GM20431 (cell line): ENCODE results near the gene S100A9.
"Not testable (repeated sequence)": the region's sequence is repeated elsewhere in the genome, so short reads cannot be mapped to it uniquely, and the experiment has no call there.

Experiments
- in situ Hi-C: fragments of 300-500 bp; cut with MseI, MboI; formaldehyde crosslinking; loops from one replicate; pipeline ENCODE4 v1.15.0; 2020; ENCODE audit warnings: low sequenced_read_pairs; ENCODE audit not compliant: unreplicated experiment

Gene S100A9

GRCh38 chr1:153357853-153358690 lies at the start of gene S100A9:
S100A9 (plus strand) TSS chr1:153357854; CDS start chr1:153358284, 430 bp downstream.
- in situ Hi-C loops = loop anchor here (10.0 kb wide), 1 partner anchor 117 kb away; no protein-coding TSS in a partner anchor

DNA sequence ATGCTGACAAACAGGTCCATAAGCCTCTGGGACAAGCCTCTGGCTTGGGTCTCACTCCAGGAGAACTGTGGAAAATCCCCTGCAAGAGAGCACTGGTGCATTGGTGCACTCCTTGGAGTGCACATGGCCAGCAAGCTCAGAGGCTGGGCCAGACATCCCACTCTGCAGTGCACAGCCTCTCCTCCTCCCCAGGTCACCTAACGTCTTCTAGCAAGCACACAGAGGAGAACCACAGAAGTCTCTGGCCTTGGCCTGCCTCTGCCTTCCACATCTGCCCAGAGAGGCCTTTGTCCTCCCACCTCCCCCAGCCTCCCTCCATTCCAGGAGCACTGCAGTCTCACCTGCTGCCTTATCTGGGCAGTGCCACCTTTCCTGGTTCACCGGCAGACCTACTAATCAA lies 49.1 kb upstream of the S100A9 start:
- in situ Hi-C loops = no loop called here

DNA sequence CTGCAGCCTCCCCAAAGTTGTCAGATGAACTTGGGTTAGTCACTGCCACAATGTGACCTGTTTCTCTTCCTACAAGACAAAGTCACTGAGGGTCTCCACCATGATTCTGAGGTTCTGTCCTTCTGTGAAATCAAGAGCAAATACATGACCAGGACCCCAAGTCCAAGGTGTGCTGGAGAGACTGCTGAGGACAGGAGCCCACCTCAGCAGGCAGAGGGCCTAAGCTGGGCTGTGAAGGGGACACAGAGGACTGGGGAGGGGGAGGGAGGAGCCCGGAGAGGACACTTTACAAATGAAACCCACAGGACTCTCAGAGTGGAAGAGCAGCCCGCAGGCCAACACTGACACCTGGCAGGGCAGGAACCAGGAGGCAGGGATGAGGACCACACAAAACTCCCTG lies 48.2 kb upstream of the S100A9 start:
- in situ Hi-C loops = no loop called here

GRCh38 chr1:153310526-153310925 lies 47.1 kb upstream of the S100A9 start:
- in situ Hi-C loops = no loop called here

DNA sequence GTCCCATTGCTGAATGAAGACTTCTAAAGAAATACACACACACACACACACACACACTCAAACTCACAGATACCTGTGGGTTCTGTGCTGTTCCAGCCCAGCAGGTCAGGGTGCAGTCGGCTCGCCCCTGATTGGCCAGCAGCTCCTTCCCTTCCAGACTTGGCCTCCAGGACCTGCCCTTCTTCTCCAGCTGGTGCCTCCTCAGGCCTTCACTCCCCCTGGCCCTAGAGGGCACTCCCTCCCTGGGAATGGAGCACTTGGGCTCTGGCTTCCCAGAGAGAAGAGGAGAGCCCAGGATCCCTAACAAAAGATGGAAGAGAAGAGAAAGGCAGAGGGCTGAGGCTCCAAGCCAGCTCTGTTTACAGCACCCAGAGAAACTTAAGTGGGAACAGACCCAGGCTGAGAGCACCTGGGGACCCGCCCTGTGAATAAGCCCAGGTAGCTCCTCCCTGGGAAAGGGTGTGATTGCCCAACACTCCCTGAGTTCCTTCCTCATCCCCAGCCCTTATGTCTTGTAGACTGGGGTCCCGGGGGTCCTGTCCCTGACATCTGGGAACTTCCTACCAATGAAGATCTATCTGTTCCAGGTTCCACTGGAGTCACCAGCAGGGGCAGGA lies 45.0 kb upstream of the S100A9 start, which contains the start of gene PGLYRP3:
PGLYRP3 (minus strand) TSS at position 383 of the 617 bp plus-strand sequence. CDS start 2,287 bp downstream, outside the sequence.
- in situ Hi-C loops = no loop called here

DNA sequence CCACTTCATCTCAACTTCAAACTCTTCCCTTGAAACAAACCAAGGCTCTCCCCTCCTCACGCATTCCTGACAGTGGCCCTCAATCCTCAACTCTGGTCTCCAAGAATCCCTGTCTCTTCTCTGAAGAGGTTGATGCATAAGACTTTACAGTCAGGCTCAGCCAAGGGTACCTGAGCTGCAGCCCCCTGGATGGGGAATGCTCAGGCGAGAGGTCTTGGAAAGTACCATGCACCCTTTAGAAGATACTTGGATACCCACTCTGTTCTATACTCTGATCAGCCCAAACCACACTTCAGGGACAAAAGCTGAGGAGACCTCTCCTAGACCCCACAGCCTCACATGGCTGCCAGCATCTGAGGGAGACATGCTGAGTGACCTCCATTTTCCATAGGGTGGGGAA lies 44.4 kb upstream of the S100A9 start:
- in situ Hi-C loops = no loop called here

- in situ Hi-C loops = not testable (repeated sequence)
Observed at GRCh38 chr1:153314388-153314787, 43.3 kb upstream of the S100A9 start.

GRCh38 chr1:153316013-153316412 lies 41.6 kb upstream of the S100A9 start:
- in situ Hi-C loops = not testable (repeated sequence)

GRCh38 chr1:153318145-153318544 lies 39.5 kb upstream of the S100A9 start:
- in situ Hi-C loops = not testable (repeated sequence)

GRCh38 chr1:153322568-153322967 lies 35.1 kb upstream of the S100A9 start:
- in situ Hi-C loops = no loop called here

DNA sequence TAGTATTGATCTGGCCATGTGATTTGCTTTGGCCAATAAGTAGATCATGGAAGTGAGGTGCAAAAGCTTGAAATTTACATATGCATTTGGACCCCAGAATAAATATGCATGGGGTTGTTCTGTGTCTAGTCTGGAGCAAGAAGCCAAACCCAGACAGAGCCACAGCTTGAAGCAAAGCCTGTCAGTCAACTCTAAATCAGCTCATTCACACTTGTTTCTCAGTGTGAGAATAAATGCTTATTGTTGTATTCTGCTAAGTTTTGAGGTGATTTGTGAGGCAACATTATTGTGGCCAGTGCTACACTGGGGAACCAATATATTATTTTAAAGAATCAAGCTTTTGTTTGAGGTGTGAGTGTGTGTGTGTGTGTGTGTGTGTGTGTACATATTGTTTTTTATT lies 32.7 kb upstream of the S100A9 start:
- in situ Hi-C loops = no loop called here

DNA sequence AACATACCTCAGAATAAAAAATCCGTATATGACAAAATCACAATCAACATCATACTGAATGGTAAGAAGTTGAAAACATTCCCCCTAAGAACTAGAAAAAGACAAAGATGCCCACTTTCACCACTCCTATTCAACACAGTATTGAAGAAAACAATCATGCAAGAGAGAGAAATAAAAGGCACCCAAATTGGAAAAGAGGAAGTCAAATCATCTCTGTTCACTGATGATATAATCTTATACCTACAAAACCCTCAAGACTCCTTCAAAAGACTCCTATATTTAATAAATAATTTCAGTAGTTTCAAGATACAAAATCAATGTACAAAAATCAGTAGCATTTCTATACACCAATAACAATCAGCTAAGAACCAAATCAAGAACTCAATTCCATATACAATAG lies 23.8 kb upstream of the S100A9 start:
- in situ Hi-C loops = no loop called here

- in situ Hi-C loops = no loop called here
Observed at GRCh38 chr1:153336650-153337049, 21.0 kb upstream of the S100A9 start.

DNA sequence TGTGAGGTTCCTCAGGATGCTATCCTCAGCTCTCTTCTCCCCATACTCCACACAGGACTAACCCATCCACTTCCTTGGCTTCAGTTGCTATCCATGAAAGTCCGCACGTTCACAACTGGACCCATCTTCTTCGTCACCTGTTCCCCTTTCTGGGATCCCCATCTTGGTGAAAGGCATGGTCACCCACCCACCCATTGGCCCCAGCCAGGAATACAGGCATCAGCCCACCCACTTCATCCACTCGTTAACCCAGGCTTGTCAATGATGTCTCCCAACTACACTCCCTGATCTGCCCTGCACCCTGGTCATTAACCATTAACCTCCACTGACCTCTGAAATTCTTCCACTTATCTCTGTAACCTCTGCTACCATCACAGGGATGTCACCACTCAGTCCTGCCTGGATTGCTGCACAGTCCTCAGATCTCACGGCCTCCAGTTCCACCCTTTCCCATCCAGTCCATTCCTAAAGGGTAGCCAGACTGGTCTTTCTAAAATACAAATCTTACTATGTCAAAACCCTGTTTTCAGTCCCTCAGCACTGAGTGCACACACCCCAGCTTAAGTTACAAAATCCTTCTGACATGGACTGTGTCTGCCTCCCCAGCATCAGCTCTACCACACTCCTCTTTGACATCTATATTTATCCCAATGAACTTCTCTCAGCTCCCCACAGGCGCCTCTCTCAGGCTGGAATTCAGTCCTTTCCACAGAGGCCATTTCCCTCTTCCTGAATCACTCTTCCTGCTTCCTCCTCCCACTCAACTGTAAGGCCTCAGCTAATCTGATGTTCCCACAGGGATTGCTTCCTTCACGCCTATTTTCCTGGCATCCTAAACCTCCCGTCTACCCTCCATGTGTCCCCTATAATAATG lies 19.4 kb upstream of the S100A9 start:
- in situ Hi-C loops = no loop called here

DNA sequence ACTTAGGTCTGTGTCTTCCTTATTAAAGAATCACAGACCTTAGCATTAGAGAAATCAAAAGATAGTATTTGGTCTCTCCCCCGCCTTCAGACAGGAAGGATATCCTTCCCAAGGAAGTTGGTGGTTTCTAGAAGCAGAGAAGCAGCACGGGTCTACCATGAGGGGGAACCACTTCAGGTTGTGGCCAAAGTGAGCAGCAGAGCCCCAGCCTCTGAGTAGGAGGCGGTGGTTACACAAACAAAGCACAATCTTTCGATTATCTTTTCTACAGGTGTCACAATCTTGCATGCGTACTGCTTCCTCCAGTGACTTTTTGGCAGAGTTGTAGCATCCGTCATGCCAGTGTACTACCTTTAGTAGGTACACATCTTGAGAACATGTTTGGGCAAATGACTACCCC lies 17.9 kb upstream of the S100A9 start:
- in situ Hi-C loops = no loop called here

DNA sequence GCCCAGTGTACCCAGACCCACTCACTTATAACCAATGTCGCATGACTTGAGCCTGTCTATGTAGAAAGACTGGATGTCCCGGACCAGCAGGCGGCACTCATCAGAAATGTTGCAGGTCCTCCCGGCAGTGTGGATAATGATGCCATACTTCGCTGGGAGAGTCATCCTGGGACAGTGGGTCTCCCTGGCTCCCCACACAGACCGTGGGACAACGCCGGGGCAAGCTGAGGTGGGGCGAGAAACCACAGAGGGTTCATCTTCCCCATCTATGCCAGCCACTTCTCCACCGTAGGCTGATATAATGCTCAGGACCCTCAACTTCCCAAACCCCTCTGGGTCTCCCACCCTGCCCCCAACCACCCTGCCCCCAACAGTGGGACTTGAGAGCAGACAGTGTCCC lies 17.3 kb upstream of the S100A9 start:
- in situ Hi-C loops = no loop called here

DNA sequence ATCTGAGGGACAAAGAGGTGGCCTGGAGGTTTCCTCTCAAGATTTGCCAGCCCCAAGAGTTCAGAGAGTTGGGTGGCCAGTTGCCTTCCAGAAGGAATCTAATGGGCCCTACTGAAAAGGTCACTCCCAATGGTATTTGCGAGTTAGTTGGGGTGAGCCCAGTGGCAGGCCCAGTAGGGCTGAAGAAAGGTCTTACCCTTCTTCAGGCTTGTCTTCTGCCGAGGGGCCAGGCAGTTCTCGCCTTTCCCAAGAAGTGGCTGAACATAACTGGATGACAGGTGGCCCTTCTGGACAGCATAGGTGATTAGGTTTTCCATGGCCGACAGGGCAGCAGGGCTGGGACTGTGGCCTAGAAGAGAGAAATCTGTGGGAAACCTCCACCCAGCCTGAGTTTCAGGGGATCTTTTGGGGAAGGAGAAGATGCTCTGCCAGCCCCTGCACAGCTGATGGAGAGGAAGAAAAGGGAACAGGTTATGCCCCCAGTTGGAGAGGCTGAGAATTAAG lies 16.2 kb upstream of the S100A9 start:
- in situ Hi-C loops = no loop called here

DNA sequence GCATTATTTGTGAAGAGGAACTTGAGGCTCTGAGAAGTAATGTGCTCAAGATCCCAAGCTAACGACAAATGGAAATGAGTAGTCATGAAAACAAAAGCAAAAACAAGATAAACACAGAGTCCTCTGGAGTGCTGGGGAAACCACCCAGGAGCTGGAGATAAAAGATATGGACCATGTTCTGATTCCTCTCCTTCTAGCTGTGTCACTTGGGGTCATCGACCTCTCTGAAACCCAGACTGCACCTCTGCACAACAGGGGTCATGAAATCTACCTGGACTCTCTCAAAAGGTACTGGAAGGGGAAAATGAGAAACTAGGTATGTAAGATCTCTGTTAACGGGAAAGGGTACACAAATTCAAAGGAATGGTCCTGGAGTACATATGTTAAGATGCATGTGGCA lies 15.5 kb upstream of the S100A9 start:
- in situ Hi-C loops = no loop called here

DNA sequence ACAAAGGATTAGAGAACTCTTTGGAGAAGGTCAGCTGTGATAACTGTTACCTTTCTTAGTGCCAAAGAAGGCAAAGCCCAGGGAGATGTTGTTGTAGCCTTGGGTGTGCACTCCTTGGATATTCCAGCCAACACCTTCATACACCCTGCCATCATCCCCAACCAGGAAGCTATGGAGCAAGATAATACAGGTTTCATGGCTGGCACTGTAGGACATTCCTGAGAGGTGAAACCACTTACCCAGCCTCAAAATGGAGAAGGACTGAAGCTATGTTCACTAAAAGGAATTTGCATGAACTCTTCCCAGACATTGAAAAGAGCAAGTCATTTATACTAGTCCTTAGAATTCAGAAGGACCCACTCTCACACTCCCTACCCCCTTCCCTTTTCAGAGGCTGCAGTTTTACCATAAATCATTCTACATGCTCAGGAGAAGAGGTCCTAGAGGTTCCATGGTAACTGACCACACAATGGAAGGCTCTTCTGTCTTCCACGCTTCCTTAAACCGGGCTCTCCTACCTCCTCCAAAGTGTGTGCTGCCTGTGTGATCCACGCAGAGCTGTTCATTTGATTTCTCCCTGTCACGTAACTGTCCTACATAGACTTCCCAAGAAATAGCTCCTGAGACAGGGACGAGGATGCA lies 14.5 kb upstream of the S100A9 start:
- in situ Hi-C loops = no loop called here
